Left colon (tissue), 2 donors: ENCODE measurements around the gene PLA2G4D. TPM values are rescaled to one million over a fixed set of nuclear protein-coding genes. Genes with fewer than 3 reads are reported as not detected.

Experiments
- total RNA-seq, 2 donors: library from RNA; stranded (reverse); fragmentation: NEBNext Ultra II Directional; extraction: Animal tissue kit (Norgen Biotek cat#: 25700); gene quantifications; one replicate each; pipeline ENCODE4 v1.2.1, GENCODE V29; 2021
- donor health status: DM: no; HTN: no; CAD: no.
- donor health status: DM: yes; HTN: yes; CAD: no.

The PLA2G4D gene
- total RNA-seq, 2 donors from 2014 or later, result 0.18 to 0.31 TPM

Other genes with a start within 250 kb of the PLA2G4D start
- gene SPTBN5, start 200.5 kb downstream of the PLA2G4D start, total RNA-seq, result 1 to 10 TPM in 1 of 2 donors, under 1 TPM in 1; 0.64 to 1.4 TPM
- gene EHD4, start 122.0 kb downstream of the PLA2G4D start, total RNA-seq, result 10 to 100 TPM; 42.7 to 44.3 TPM
- gene PLA2G4E, start 73.5 kb downstream of the PLA2G4D start, total RNA-seq, result not detected
- gene PLA2G4F, start 62.1 kb upstream of the PLA2G4D start, total RNA-seq, result 10 to 100 TPM; 44.1 to 73.5 TPM
- 10 to 100 TPM; 56.0 to 56.2 TPM for gene VPS39, start 113.7 kb upstream of the PLA2G4D start, total RNA-seq
- 10 to 100 TPM; 49.8 to 53.4 TPM for gene GANC, start 178.6 kb upstream of the PLA2G4D start, total RNA-seq
- gene TMEM87A, start 178.9 kb upstream of the PLA2G4D start, total RNA-seq, result 100 to 1,000 TPM in 1 of 2 donors, 10 to 100 TPM in 1; 82.8 to 104 TPM